GM21529 (cell line): ENCODE data around the gene RSU1.

Experiments
- ATAC-seq: cut with Tn5 transposase; IDR thresholded peaks from one replicate; pipeline ENCODE4 v1.9.1; 2021; ENCODE audit not compliant: unreplicated experiment

RSU1 gene

DNA sequence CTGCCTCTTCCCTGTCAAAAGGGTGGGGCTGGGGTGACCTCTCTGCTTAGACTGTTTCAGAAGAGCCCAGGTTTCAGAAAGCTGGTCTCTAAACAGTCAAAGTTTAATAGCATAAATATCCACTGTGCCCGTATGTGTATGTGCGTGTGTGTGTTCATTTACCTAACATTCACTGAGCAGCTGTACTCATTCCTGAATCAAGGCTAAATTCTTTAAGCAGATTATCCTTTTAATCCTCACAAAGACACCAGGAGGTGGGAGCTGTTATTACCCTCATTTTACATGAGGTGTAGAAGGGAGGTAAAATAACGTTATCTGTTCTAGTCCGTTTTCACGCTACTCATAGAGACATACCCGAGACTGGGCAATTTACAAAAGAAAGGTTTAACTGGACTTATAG is 72.2 kb downstream of the RSU1 start:
- ATAC-seq = no peak

DNA sequence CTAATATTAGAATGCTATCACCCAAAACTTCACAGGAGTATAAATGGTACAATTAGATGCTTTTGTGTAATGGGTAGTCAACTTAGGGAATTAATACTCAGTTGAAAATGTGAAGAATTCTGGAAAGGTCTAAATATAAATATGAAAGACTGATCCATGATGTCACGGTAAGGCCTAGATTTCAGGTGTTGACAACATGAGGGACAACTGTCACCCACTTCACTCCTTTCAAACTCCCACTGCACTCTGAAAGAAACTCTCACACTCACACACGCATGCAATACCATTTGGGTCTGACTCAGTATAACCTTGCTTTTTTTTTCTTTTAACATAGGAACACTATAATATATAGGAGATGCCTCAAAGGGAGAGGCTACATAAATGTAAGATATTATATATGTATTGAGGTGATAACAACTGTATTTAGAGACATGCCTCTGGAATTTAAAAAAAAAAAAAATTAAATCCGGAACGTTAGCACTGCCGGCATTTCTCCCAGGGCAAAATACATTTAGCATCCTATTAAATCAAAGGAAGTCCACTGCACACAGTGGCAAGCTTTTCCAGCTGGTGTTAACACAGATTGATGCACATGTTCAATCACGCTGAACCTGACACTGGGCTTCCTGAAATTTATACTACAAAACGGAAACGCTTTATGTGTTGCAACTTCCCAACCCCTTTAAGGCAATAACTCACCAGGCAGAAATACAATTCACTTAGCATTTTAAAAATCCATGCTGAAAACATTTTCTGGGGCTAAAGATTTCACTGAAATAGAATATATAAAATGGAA is 74.9 kb downstream of the RSU1 start:
- ATAC-seq = no peak

DNA sequence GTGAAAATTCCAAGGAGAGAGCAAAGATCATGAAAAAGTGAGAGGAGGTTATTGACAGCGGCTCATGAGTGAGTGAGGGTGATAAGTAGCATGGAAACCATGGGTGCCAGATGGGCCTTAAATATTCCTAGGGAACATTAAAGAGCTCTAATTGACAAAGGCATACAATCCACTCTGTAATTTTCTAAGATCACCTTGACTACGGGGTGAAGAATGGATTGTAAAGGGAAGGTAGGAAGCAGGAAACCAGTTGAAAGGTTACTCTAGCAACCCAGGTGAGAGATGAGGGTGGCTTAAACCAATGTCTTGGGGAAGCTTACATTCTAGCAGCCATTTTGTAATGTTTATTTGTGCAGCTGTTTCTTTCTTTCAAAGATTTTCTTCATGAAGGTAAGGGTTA is 75.7 kb downstream of the RSU1 start:
- ATAC-seq = no peak

DNA sequence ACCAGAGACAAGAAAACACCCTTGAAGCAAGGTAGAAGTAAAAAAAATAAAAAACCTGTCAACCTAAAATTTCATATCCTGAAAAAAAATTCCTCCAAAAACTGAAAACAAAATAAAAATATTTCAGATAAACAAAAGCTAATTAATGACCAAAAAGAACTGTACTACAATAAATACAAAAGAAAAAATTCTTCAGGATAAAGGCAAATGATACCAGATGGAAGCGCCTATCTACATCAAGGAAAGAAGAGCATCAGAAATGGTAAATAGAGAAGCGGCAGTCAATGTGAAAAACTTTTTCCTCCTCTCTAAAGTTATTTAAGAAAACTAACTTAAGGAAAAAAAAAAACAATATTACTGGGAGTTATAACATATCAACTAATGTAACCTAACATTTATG is 79.8 kb downstream of the RSU1 start:
- ATAC-seq = no peak

DNA sequence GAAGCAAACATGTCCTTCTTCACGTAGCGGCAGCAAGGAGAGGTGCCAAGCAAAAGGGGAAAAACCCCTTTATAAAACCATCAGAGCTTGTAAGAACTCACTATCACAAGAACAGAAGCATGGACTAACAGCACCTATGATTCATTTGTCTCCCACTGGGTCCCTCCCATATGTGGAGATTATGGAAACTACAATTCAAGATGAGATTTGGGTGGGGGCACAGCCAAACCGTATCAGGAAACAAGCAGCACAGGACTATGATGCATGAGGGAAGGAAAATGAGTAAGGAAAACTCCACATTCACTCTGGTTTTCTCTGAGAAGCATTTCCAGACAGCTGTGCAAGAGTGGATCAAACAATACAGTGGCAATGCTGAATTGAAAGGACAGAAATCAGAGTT is 81.6 kb downstream of the RSU1 start:
- ATAC-seq = no peak

DNA sequence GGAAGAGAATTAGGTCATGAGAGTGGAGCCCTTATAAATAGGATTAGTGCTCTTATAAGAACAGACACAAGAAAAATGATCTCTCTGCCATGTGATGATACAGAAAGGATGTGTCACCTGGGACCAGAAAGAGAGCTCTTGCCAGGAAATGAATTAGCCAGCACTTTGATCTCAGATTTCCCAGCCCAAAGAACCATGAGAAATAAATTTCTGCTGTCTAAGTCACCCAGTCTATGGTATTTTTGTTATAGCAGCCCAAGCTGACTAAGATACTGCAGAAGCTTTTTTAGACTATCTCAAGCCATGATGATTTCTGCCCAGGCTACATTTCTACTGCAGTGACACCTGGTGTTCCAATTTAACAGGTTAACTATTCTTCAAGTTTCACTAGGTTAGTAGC is 84.8 kb downstream of the RSU1 start:
- ATAC-seq = no peak

DNA sequence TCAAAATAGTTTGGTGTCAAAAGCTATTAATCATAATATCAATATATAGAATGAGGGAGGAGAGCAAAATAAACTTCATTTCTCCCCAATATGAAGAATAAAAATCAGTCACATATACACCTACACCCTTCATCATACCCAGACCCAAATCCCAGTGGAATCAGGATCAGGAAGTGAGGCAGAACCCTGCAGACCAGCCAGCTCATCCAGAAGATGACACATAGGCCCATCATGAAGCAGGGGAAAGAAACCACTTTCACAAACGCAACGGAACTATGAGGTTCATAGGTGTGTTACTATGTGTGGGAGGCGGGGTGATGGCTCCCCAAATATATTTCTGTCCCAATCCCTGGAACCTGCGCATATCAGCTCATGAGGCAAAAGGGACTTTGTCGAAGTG is 89.0 kb downstream of the RSU1 start:
- no peak for ATAC-seq

DNA sequence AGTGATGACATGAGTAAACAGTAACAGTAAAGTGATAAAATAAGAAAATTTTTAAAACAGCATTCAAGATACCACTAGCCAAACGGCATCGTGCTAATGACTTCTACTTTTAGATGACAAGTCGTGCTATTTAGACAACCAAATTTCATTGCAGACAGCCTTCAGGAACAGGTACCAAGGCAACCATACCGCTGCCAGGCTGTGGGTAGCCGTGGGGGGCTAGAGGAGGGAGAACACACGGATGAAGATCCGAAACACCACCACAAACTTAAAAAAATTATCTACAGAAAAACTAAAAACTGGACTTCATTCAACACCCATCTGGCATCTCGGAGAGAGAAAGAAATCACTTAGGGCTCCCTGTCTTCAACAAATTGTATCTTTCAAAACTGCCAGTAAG is 89.6 kb downstream of the RSU1 start:
- ATAC-seq = no peak

DNA sequence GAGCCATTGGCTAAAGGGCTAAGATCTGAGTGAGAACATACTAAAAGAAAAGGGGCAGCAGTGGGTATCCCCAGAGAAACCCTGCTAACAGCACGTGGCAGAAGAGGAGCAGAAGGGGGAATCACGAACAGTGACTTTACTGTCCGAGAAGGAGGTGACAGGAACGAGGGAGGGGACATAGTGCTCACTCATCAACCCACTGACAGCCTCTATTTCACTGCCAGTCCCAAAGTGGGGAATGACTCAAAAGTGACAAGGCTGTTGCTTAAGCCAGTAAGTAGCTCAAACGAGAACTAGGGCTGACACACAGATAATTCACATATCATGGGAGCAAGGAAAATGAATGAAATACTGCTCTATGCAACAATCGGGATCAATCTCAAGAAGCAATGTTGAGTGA is 92.7 kb downstream of the RSU1 start:
- no peak for ATAC-seq

DNA sequence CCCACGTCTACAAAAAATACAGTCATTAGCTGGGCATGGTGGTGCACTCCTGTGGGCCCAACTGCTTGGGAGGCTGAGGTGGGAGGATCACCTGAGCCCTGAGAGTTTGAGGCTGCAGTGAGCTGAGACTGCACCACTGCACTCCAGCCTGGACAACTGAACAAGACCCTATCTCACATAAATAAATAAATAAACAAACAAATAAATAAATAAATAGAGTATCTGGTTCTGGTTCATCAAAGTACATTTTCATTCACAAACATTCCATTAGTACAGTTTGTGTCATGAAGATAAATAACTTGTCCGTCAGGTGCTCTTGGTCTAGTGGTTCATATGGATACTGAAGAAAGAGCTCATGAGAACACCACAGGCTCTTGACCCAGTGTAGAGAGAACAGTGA is 96.4 kb downstream of the RSU1 start:
- no peak for ATAC-seq

DNA sequence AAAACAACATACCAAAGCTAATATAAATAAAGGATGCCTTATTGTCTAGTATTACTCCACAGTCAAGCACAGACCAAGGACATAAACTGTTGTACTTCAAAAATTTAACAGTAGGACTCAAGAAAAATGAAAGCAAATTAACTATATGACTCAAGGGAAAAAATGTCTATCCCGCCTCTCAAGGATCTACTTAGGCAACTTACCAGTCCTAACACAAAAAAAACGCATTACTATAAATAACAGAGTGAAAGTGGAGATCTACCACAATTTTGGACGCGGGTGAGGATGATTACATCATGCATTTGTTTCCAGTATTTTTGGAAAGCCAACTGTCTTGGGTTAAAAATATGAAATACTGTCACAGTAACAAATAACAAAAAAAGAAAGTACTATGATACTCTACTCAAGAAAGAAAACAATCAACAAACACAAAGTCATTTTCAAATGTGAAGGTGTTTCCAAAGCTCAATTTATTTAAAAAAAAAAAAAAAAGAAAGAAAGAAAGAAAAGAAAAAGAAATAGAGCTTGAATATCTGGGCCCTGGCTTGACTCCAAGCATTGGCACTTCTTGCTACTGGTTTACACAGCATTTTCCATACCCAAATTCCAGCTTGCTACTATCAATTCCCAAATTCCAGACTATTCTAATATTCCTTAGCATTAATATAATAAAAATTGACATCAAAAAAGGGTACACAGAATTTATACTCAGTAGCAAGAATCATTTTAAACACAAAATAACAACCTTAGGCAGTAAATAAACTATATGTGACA is 99.4 kb downstream of the RSU1 start:
- no peak for ATAC-seq

DNA sequence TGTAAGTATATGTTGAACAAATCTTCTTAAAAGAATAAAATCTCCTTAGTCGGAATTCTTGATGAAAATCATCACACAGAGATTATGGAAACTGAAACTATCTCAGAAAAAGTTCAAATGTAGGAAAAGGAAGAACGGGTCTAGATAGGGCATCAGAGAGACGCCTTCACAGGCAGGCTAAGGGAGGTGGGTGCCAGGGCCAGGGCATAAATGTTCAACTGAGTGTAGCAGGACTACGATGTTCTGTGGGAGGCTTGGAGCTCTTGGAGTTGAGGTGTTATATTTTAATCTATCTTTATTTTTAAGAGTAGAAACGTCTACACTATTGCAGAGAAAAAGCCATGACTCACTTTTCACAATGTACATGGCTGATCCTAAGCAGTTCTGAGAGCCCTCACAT is 101.2 kb downstream of the RSU1 start:
- no peak for ATAC-seq

DNA sequence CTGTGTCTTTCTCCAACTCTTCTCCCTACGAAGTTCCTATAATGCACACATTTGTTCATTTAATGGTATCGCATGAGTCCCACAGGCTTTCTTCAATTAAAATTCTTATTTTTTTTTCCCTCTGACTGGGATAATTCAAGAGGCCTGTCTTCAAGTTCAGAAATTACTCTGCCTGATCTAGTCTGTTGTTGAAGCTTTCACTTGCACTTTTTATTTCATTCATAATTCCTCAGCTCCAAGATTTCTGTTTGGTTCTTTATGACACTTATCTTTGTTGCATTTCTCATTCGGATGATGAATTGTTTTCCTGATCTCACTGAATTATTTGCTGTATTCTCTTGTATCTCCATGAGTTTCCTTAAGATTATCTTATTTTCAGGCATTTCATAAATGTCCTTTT is 103.9 kb downstream of the RSU1 start:
- no peak for ATAC-seq

DNA sequence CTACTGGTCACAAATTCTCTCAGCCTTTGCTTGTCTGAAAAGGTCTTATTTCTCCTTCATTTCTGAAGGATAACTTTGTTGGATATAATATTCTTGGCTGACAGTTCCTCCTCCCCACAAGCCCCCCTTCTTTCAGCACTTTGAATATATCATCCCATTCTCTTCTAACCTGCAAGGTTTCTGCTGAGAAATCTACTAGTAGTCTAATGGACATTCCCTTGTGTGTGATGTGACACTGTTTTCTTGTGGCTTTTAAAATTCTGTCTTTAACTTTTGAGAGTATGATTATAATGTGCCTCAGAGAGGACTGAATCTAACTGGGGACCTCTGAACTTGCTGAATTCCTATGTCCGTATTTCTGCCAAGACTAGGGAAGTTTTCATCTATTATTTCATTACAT is 104.3 kb downstream of the RSU1 start:
- ATAC-seq = no peak

DNA sequence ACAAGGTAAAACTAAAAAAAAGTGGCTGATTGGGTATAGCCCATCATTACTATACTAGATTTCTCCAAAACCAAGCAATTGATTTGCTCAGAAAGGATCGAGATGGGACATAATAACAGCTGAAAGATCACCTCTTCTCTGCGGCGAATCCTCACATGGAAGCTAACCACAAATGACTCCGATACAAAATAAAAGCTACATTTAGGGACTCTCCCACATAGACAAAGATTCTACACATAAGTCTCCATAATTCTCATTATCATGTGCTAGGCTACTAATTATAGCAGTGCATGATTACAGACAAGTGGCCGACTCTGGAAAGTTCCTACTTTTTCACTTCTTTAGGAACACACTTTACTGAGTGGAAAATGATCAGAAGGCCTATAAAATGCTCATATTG is 116.9 kb downstream of the RSU1 start:
- no peak for ATAC-seq

DNA sequence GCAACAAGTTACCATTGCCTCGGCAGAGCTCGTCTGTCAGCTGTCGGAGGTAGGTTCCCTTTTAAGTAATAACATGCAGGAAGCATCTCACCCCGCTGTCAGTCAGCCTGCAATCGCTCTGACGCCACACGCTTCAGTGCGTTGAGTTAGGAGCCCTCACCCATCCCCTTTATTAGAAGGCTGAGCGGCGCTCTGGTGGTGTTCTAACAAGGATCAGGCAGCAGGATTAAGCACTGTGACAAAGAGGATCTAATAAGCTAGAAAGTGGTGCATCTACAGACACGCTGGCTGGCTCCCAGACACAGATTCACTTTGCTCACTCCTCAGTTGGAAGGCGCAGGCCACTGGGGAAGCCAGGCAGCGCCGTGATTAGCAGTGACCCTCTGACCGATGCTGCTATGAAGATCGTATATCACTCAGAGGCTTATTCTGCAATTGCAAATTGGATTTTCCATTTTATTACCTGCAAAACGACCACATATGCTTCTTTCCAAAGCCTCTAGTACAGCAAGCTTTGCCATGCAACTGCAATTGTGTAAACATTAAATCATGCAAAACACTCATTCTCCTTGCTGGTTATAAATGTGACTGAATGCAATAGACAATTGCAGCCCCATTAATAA is 117.7 kb downstream of the RSU1 start:
- no peak for ATAC-seq

DNA sequence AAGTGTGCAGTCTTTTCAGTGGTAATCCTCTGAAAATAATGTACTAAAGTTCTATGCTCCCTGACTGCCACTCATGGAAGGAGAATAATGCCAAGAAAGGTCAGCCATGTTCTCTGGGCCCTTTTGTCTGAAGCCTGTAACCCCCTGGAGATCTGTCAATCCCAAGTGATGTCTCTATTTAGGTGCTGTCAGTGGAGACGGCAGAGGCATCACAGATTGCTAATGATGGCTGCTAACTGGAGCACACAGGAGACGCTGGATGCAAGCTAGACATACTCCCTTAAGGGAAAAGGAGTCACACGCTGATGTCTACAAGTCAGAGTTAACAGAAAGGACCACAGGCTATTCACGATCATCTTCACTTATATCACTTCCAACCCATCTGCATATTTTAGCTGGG is 118.8 kb downstream of the RSU1 start:
- no peak for ATAC-seq

DNA sequence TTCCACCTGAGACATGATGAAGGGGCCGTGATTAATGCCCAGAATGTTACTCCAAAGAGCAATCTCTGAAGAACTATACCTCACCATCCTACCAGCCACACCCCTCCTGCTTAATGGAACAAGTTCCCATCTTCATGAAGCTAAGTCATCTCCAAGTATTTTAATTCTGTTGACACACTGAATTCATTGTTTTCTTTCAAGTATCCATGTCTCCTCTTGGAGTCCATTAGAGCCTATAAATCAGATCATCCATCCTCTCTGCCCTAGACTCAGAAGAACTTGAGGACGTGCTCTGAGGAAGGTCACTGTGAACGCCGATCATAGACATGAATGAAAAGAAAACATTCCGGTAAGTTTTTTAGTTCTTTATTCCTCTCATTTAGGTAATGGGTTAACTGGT is 126.8 kb downstream of the RSU1 start:
- ATAC-seq = no peak

DNA sequence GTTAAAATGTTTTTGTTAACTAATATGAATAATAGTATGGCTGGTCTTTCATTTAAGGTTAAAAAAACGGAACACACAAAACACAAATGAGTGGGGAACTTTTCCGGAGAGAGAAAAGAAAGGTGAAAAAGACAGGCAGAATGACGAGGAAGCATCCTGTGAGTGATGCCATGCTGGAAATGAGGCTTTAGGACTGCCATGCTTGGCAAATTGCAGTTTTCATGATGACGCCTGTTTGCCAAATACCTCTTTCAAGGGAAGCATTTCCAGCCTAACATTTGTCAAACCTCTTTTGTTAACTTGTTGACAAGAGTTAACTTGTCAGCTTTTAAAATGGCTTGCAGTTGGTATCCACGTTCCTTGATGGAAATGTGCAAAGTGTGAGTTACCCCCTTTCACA is 127.5 kb downstream of the RSU1 start:
- no peak for ATAC-seq

DNA sequence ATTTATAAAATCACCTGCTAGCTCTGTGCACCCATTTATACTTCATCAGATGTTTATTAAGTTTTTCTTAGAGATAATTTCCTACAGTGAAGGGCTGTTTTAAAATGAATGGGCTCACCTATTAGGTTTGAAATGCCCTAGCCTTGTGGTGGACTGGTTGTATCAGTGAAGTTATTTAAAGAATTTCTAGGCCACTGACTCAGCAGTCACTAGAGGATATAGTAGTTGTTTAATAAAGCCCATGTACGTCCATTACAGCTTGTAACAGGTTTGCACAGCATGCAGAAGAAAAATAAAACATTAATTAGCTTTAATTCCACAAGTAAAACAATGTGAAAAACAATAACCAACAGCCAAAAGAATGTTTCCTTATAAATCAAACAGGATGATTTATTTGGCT is 128.0 kb downstream of the RSU1 start:
- ATAC-seq = no peak

DNA sequence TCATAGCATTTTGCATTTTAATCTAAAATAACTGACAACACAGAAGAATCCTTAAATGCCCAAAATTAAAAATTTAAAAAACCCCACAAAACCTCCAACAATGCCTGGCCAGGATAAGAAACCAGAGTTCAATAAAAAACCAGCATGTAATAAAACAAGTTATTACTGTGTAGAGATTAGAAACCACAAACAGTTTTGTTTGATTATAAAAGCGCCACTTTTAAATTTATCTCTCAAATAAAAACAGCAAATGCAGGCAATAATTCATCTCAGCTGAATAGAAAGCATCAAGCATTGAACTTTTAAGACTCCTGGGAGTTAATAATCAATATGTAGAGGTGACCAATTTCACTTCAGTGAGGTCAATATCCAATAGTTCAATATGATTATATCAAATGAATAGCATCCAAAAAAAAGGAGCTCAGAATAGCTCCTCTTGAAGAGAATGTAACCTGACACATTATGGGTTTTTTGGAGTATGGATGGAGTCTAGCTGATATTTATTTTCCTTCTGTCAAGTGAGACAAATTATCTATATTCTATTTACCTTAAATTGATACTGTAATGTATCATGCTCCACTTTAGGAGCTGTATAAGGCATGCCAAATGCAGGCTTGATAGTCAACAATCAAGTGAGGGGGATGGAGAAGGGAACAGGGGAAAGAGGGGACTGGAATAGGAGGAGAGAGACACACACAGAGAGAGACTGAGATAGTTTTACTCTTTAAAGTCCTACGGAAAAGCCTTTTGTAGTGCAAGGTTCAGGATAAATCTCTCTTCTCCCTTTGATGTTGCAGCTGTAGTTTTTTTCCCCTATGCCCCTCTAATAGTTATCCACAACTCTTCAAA is 130.9 kb downstream of the RSU1 start:
- ATAC-seq = no peak
